ENCODE data around the gene KCNC2. TPM values are rescaled to one million over a fixed set of nuclear protein-coding genes. Genes with fewer than 3 reads are reported as not detected.

KCNC2 gene
- polyA plus RNA-seq, 1 experiment: not detected

DNA sequence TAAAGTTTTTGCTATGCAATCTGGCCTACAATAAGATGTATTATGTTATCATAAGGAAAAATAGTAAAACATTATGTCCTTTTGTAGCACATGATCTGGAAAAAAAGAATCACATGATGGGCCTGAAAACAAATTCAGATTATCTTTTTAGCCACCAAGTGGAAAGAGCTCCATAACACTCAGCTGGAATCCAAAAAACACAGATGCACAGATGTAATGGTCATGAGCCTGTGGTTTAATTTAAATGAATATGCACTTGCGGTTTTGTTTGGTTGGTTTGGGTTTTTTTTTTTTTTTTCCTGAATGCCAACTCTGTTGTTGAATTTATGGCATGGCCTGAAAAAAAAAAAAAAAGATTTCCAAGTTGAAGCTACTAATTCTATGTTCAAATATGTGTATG is 4.1 kb downstream of the KCNC2 start:
- TF ChIP-seq, protein P1, sequence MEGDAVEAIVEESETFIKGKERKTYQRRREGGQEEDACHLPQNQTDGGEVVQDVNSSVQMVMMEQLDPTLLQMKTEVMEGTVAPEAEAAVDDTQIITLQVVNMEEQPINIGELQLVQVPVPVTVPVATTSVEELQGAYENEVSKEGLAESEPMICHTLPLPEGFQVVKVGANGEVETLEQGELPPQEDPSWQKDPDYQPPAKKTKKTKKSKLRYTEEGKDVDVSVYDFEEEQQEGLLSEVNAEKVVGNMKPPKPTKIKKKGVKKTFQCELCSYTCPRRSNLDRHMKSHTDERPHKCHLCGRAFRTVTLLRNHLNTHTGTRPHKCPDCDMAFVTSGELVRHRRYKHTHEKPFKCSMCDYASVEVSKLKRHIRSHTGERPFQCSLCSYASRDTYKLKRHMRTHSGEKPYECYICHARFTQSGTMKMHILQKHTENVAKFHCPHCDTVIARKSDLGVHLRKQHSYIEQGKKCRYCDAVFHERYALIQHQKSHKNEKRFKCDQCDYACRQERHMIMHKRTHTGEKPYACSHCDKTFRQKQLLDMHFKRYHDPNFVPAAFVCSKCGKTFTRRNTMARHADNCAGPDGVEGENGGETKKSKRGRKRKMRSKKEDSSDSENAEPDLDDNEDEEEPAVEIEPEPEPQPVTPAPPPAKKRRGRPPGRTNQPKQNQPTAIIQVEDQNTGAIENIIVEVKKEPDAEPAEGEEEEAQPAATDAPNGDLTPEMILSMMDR (IDR thresholded peaks at IDR 0.05; ENCODE audit: insufficient read depth, low read depth, low read length): no peak
- Histone ChIP-seq H3K27me3 (ENCODE audit: control insufficient read depth, insufficient read depth, low read length) (peaks cover 22% of the 10 kb centered on the region), H3K4me3 (ENCODE audit: low read depth, low read length) (no peak overlapping the region), H3K36me3 (ENCODE audit: control insufficient read depth, insufficient read depth, low read length) (no peaks in the 10 kb centered on the region)
- CTCF ChIA-PET: no interaction called here
- no peak for DNase-seq (ENCODE audit: low read depth)
- POLR2A ChIA-PET: no interaction called here

DNA sequence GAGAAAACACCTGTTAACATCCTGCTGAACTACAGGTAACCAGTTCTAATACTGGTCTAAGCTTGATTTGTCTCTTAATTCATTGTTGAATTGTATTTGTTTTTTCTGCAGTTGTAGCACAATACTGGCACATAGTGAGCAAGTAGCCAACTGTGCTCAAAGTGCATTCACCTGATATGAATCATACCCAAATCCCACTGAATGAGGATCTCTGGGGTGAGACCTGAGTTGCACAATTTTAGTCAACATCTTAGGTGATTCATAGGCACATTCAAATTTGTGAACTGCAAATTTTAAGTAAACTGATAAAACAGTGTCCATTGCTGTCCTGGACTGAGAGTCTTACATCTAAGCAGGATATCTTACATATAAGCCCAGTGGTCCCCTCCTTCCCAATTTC is 12.8 kb downstream of the KCNC2 start:
- DNase-seq (ENCODE audit: low read depth): no peak
- TF ChIP-seq, protein P1 (IDR thresholded peaks at IDR 0.05; ENCODE audit: insufficient read depth, low read depth, low read length): no peak
- Histone ChIP-seq H3K36me3 (ENCODE audit: control insufficient read depth, insufficient read depth, low read length) (no peaks in the 10 kb centered on the region), H3K27me3 (ENCODE audit: control insufficient read depth, insufficient read depth, low read length) (no peaks in the 10 kb centered on the region), H3K4me3 (ENCODE audit: low read depth, low read length) (no peak overlapping the region)
- POLR2A ChIA-PET: no interaction called here
- CTCF ChIA-PET: no interaction called here

DNA sequence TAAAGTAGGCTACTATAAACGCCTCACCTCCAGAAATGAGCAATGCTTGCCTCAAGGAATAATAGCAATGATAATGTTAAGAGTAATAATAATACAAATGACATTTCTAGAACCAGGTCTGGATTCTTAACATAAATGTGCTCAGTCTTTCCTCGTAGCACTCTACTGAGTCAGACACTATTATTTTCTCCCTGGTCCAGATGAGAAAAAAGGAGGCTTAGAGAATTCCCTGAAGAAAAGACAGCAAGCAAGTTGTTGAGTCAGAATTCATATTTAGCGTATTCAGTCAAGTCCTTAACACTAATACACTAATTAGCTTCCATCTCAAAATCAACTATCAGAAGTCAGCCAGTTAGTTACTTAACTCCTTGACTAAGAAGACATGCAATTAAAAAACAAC is 13.2 kb downstream of the KCNC2 start:
- ChIA-PET CTCF (no interaction called here), POLR2A (no interaction called here)
- DNase-seq (ENCODE audit: low read depth): no peak
- TF ChIP-seq, protein P1 (IDR thresholded peaks at IDR 0.05; ENCODE audit: insufficient read depth, low read depth, low read length): no peak
- Histone ChIP-seq H3K27me3 (ENCODE audit: control insufficient read depth, insufficient read depth, low read length) (no peaks in the 10 kb centered on the region), H3K36me3 (ENCODE audit: control insufficient read depth, insufficient read depth, low read length) (no peaks in the 10 kb centered on the region), H3K4me3 (ENCODE audit: low read depth, low read length) (no peak overlapping the region)

DNA sequence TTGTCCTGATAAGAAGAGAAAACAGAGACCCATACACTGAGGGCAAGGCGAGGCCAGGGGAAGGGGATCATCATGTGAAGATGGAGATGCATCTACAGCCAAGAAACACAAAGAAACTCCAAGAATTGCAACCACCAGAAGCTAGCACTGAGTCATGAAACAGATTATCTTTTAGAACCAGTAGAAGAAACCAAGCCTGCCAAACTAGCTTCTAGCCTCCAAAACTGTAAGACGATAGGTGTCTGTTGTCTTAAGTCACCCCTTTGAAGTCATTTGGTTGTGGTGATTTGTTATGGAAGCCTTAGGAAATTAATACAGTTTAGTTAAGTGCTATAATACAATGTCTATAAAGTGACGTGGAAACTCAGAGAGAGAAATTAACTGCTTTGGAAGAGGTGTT is 15.4 kb downstream of the KCNC2 start:
- Histone ChIP-seq H3K36me3 (ENCODE audit: control insufficient read depth, insufficient read depth, low read length) (no peaks in the 10 kb centered on the region), H3K4me3 (ENCODE audit: low read depth, low read length) (no peak overlapping the region), H3K27me3 (ENCODE audit: control insufficient read depth, insufficient read depth, low read length) (no peaks in the 10 kb centered on the region)
- ChIA-PET POLR2A (no interaction called here), CTCF (no interaction called here)
- TF ChIP-seq, protein P1 (IDR thresholded peaks at IDR 0.05; ENCODE audit: insufficient read depth, low read depth, low read length): no peak
- no peak for DNase-seq (ENCODE audit: low read depth)

DNA sequence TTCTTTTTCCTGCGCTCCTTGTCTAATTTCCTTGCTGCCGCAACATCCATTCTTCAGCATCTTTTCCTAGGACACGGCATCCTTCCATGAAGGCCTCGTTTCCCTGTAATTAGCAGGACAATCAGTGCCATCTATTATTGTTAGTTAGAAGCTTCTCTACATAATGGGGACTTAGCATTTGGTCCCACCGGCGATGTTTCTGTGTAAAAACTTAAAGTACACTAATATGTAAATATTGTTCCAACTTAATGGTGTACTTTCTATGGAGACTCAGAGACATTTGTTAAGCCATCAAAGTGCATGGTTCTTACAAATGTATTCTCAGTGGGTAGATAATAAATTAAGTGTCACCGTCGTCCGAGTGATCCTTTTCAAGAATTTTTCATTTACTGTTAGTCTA is 17.4 kb downstream of the KCNC2 start:
- Histone ChIP-seq H3K27me3 (ENCODE audit: control insufficient read depth, insufficient read depth, low read length) (no peaks in the 10 kb centered on the region), H3K4me3 (ENCODE audit: low read depth, low read length) (no peak overlapping the region), H3K36me3 (ENCODE audit: control insufficient read depth, insufficient read depth, low read length) (no peaks in the 10 kb centered on the region)
- ChIA-PET CTCF (interaction anchor here (0.7 kb wide), 1 partner anchor 140 kb away, joined by 3 read pairs; no protein-coding TSS in a partner anchor), POLR2A (no interaction called here)
- DNase-seq (ENCODE audit: low read depth): no peak
- TF ChIP-seq, protein P1 (IDR thresholded peaks at IDR 0.05; ENCODE audit: insufficient read depth, low read depth, low read length): no peak

Measured in BJ (cell line).